Measurements from ENCODE around the gene TNNC2.
"Not testable (repeated sequence)": the region's sequence is repeated elsewhere in the genome, so short reads cannot be mapped to it uniquely, and the experiment has no call there.

The TNNC2 gene

GRCh38 chr20:45818239-45818638, 8.9 kb downstream of the TNNC2 start:
- DNase-seq: no peak

GRCh38 chr20:45817376-45818194, 9.5 kb downstream of the TNNC2 start:
- DNase-seq: no peak

DNA sequence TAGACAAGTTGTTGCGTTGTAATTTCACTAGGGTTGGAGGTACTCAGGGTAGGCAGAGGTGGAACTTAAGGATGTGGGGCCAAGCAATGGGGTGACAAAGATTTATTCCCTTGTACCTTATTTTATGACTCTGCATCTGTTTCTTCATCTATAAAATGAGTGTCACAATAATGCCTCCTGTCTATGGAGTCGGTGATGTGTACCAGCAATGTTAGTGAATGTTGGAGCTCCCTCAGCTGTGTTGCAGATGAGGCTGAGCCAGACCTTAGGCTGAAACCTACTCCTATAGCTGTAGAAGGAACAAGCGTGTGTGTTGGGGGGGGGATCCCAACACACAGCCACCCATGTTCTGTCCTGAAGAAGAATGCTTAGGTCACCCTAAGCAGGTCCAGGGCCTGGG, 10.2 kb downstream of the TNNC2 start:
- no peak for DNase-seq

GRCh38 chr20:45814314-45814713, 12.8 kb downstream of the TNNC2 start:
- no peak for DNase-seq

- DNase-seq: no peak
Observed at GRCh38 chr20:45813489-45813888, 13.6 kb downstream of the TNNC2 start.

DNA sequence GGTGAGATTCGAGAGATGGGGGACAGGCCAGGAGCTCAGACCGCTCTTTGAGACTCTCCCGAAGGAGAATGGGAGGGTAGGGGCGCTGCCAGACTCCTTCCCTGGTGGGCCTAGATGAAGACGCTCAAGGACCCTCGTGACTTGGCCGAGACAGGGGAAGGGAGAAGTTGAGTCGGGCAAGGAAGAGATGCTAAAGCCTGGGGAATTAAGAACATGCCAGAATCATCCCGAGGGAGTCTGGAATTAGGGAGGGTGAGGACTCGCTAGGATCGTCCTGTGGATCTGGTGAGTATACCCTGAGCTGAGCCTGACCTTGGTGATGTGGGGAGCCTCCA, 14.1 kb downstream of the TNNC2 start:
- no peak for DNase-seq

DNA sequence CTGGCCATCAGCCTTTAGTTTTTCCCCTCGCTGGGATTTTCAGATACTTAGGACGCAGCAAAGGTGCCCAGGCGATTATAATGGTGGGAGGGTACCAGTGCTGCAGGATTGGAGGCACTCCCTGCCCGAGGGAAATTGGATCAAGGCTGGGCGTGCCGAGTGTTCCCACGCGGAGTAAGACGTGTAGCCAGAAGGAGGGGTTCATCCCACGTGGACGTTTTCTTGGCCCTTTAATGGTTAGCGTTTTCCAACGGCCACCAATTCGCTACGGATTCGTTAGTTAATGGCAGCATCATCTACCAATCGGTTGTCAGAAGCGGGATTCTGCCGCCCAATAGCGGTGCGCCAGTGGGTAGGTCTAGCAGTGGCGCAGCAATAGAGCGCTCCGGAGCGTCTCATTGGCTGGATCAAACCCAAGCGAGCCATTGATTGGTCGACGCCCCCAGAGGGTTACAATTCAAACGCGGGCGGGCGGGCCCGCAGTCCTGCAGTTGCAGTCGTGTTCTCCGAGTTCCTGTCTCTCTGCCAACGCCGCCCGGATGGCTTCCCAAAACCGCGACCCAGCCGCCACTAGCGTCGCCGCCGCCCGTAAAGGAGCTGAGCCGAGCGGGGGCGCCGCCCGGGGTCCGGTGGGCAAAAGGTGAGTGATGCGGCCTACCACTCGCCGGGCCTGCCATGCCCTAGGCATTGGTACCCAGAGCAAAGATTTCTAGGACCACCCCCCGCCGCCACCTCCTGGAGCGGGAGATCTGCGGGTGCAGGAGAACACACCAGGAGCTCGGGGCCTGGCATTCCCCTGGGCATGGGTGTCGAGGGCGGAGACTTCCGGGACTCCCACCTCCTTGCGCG, 14.7 kb downstream of the TNNC2 start, which contains the start of gene UBE2C:
Gene UBE2C, plus strand, starts transcription at position 488 of the 849 bp plus-strand sequence. Its CDS starts 52 bp downstream, at position 540.
- peak; percentile 98 for DNase-seq

GRCh38 chr20:45810191-45810970, 16.7 kb downstream of the TNNC2 start:
- no peak for DNase-seq

- no peak for DNase-seq
Observed at GRCh38 chr20:45801851-45802250, 25.3 kb downstream of the TNNC2 start.

DNA sequence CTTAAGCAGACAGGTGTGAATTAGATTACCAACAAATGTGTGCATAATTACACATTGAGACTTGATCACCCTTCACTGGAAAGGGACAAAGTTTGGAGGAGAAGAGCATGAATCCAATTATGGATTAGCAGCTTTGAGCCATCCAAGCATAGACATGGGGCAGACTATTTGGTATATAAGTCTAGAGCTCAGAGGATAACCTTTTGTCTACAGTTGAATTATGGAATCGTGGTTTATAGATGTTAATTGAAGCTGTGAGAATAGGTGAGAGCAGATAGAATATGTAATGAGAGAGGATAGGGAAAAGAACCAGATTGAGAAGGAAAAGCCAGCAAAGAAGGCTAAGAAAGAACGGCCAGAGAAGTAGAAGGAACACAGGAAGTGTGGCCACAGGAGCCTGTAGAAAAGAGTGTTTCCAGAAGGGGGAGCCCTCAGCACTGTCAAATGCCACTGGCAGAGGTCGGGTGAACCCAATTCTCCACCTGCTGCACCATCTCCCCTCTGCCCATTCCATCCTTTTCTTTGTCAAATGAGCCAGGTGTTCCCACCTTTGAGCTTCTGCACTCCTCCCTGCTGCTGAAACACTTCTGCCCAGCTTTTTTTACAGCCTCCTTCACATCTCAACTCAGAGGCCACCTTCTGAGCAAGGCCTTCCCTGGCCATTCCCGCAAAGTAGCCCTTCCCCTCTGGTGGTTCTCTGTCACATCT, 28.0 kb downstream of the TNNC2 start:
- DNase-seq: peak; percentile 40

DNA sequence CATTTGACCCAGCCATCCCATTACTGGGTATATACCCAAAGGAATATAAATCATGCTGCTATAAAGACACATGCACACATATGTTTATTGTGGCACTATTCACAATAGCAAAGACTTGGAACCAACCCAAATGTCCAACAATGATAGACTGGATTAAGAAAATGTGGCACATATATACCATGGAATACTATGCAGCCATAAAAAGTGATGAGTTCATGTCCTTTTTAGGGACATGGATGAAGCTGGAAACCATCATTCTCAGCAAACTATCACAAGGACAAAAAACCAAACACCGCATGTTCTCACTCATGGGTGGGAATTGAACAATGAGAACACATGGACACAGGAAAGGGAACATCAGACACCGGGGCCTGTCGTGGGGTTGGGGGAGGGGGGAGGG, 29.2 kb downstream of the TNNC2 start:
- DNase-seq: not testable (repeated sequence)

- DNase-seq: not testable (repeated sequence)
Observed at GRCh38 chr20:45797510-45797909, 29.6 kb downstream of the TNNC2 start.

DNA sequence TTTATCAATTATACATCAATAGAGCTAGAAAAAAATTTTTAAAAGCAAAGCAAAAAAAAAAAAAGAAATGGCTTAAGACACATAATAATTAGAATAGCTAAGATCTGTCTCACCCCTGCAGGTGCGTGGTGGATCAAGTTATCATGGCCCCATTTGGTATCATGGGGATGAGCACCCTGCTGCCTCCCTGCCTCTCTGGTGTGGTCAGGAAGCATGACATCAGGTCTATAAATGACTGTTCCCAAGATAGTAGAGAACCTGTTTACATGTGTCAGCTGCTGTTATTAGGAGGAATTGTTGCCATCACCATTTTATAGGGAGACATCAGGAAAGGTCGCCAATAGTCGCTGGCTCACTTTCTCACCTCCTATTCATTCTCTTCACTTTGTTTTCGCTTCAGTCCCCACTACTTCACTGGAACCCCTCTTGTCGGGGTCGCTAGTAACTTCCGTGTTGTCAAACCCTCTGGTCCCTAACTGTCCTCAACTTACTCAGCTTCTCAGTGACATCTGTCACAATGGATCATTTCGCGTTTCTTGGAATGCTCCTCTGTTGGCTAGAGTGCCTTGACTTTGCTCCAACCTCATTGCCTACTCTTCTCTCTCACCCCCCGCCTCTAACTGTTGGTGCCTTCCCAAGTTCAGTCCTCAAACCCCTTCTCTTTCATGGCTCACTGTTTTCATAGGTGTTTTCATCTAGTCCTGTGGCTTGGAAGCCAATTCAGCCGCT, 30.6 kb downstream of the TNNC2 start:
- DNase-seq: no peak

DNA sequence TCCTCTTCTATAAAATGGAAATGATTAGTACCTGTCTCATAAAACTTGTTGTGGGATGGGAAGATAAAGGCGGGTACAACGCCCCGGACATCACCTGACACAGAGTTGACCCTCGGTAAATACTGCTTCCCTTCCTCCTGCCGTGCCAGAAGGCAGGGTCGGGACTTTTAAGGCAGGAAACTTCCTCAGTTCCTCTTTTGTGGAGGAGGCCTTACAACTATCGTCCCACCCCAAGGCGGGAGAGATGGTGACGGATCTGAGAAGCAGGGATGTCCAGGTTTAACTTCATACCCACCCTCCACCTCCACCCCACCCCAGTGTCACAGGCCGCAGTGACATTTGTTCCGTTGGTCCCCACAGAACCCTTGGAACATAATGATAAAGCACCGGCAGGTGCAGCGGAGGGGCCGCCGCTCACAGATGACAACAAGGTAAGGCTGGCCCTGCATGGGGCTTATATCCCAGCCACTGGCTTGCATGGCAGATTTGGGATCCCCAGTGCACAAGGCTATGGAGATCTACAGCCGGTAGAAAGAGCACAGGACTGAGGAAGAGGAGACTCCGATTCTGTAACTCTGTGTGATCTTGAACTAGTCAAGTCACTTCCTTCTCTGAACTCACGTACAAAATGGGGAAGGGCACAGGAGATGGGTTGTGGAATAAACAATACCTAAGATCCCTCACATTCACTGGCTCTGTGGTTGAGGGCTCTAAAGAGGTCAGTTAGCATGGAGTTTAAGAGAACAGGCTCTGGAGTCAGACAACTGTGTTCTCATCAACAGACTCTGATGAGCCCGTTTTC, 34.6 kb downstream of the TNNC2 start:
- DNase-seq: no peak

GRCh38 chr20:45788351-45788750, 38.8 kb downstream of the TNNC2 start:
- no peak for DNase-seq

GRCh38 chr20:45783656-45784294, 43.3 kb downstream of the TNNC2 start:
- no peak for DNase-seq

DNA sequence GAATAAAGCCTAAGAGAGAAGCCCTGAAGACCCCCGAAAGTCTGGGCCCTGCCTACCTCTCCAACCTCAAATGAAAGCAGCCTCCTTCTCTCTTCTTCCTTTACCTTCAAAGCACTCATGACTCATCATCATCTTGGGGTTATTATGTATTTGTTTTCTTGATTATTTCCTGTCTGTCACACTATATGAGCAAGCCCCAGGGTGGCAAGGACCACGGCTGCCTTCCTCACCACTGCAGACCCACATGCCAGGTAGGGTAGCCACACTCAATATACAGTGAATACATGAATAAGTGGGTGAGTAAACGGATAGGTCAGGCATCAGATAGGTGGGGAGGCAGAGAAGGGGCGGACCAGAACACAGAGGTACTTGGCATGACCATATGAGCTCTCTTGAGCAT, 44.2 kb downstream of the TNNC2 start:
- no peak for DNase-seq

DNA sequence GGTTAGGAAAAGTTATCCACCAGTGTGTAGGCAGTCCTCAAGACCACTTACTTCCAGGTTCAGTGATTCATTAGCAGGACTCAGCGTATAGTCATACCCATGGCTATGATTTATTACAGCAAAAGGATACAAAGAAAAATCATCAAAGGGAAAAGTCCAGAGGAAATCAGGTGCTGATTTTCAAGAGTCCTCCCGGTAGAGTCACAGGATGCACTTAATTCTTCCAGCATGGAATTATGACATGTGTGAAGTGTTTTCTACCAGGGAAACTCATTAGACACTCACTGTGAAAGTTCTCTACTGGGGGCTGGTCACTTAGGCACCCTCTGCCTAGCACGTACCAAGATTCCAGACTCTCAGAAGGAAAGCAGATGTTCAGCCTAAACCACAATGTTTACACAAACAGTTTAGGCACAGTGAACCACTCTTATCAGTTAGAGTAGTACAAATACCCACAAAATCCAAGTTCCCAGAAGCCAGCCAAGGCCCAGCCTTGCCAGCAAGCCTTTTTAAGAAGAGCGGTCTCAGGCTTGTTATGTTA, 45.7 kb downstream of the TNNC2 start:
- DNase-seq: no peak

GRCh38 chr20:45780159-45780558, 47.0 kb downstream of the TNNC2 start:
- DNase-seq: no peak
